WTC11 (cell line): ENCODE measurements around the gene METTL6. TPM values are rescaled to one million over a fixed set of nuclear protein-coding genes. Genes with fewer than 3 reads are reported as not detected.
"Not testable (repeated sequence)": the region's sequence is repeated elsewhere in the genome, so short reads cannot be mapped to it uniquely, and the experiment has no call there.

Source experiments
- ATAC-seq: fragments of 200-7000 bp; cut with Tn5 transposase; 2 replicates; pipeline ENCODE4 v1.10.0; 2021; ENCODE audit warnings: mild to moderate bottlenecking, moderate library complexity
- CTCF ChIA-PET: fragments of 300-600 bp; sonication (Branson Sonifier 250); formaldehyde crosslinking; loops from one replicate; lab custom pipeline; 2021; ENCODE audit warnings: antibody characterized with exemption; lab: Charles Lee
- POLR2A ChIA-PET: fragments of 350-600 bp; sonication (Branson Sonifier 250); formaldehyde crosslinking; loops from one replicate; lab custom pipeline; 2021; ENCODE audit warnings: antibody characterized with exemption; lab: Charles Lee
- DNase-seq: peaks from one replicate; pipeline ENCODE4 v3.0.0; 2021; ENCODE audit warnings: low spot score
- H3K27ac Mint-ChIP-seq: 2 replicates; pipeline ENCODE4 v1.8.0; 2021; ENCODE audit warnings: mixed read lengths
- H3K27me3 Mint-ChIP-seq: 2 replicates; pipeline ENCODE4 v1.8.0; 2021; ENCODE audit warnings: low read depth, mild to moderate bottlenecking, moderate library complexity, mixed read lengths
- H3K36me3 Mint-ChIP-seq: 2 replicates; pipeline ENCODE4 v1.8.0; 2021; ENCODE audit warnings: mixed read lengths
- H3K4me1 Mint-ChIP-seq: 2 replicates; pipeline ENCODE4 v1.8.0; 2022; ENCODE audit warnings: mixed read lengths
- H3K4me3 Mint-ChIP-seq: 2 replicates; pipeline ENCODE4 v1.8.0; 2021; ENCODE audit warnings: mild to moderate bottlenecking, moderate library complexity, mixed read lengths
- H3K9me3 Mint-ChIP-seq: 2 replicates; pipeline ENCODE4 v1.8.0; 2021; ENCODE audit warnings: mixed read lengths
- AFF4 ChIP-seq: sonication (generic); formaldehyde crosslinking; IDR thresholded peaks from 2 replicates; pipeline ENCODE4 v1.8.1; 2023; ENCODE audit warnings: mild to moderate bottlenecking, missing genetic modification reagents, borderline replicate concordance
- AR ChIP-seq: fragments of 250-450 bp; sonication (Bioruptor Pico); IDR thresholded peaks from 2 replicates; pipeline ENCODE4 v1.9.0; 2021; ENCODE audit warnings: mild to moderate bottlenecking
- ATF1 ChIP-seq: sonication (generic); formaldehyde crosslinking; IDR thresholded peaks from 2 replicates; pipeline ENCODE4 v1.8.1; 2023; ENCODE audit warnings: mild to moderate bottlenecking, moderate library complexity, missing genetic modification reagents
- CREM ChIP-seq: sonication (generic); formaldehyde crosslinking; IDR thresholded peaks from 2 replicates; pipeline ENCODE4 v1.8.1; 2022; ENCODE audit warnings: mild to moderate bottlenecking, missing genetic modification reagents, moderate library complexity
- HMGXB4 ChIP-seq: sonication (generic); formaldehyde crosslinking; IDR thresholded peaks from 2 replicates; pipeline ENCODE4 v1.8.1; 2023; ENCODE audit warnings: mild to moderate bottlenecking, moderate library complexity, missing genetic modification reagents
- IRF1 ChIP-seq: sonication (generic); formaldehyde crosslinking; IDR thresholded peaks from 2 replicates; pipeline ENCODE4 v1.8.0; 2023; ENCODE audit warnings: missing genetic modification reagents
- MYBL2 ChIP-seq: sonication (generic); formaldehyde crosslinking; IDR thresholded peaks from 2 replicates; pipeline ENCODE4 v1.8.1; 2023; ENCODE audit warnings: mild to moderate bottlenecking, moderate library complexity, missing genetic modification reagents
- OVOL2 ChIP-seq: fragments of 250-450 bp; sonication (Bioruptor Pico); IDR thresholded peaks from 2 replicates; pipeline ENCODE4 v1.9.0; 2021; ENCODE audit warnings: mild to moderate bottlenecking, borderline replicate concordance
- PRDM15 ChIP-seq: sonication (generic); formaldehyde crosslinking; IDR thresholded peaks from 2 replicates; pipeline ENCODE4 v1.8.0; 2022; ENCODE audit warnings: missing genetic modification reagents
- RORB ChIP-seq: fragments of 250-450 bp; sonication (Bioruptor Pico); IDR thresholded peaks from 2 replicates; pipeline ENCODE4 v1.9.0; 2021; ENCODE audit warnings: mild to moderate bottlenecking
- SMAD3 ChIP-seq: sonication (generic); formaldehyde crosslinking; IDR thresholded peaks from 2 replicates; pipeline ENCODE4 v1.8.0; 2022; ENCODE audit warnings: missing genetic modification reagents, mild to moderate bottlenecking, borderline replicate concordance
- SMAD4 ChIP-seq: sonication (generic); formaldehyde crosslinking; IDR thresholded peaks from 2 replicates; pipeline ENCODE4 v1.8.0; 2022; ENCODE audit warnings: mild to moderate bottlenecking, missing genetic modification reagents
- USF1 ChIP-seq: sonication (generic); formaldehyde crosslinking; IDR thresholded peaks from 2 replicates; pipeline ENCODE4 v1.8.0; 2022; ENCODE audit warnings: mild to moderate bottlenecking, missing genetic modification reagents
- USF2 ChIP-seq: sonication (generic); formaldehyde crosslinking; IDR thresholded peaks from 2 replicates; pipeline ENCODE4 v1.8.1; 2023; ENCODE audit warnings: mild to moderate bottlenecking, missing genetic modification reagents, moderate library complexity
- ZNF121 ChIP-seq: sonication (generic); formaldehyde crosslinking; IDR thresholded peaks from 2 replicates; pipeline ENCODE4 v1.8.0; 2023; ENCODE audit warnings: missing genetic modification reagents
- ZNF138 ChIP-seq: sonication (generic); formaldehyde crosslinking; conservative IDR thresholded peaks from 2 replicates; pipeline ENCODE4 v1.8.1; 2022; ENCODE audit warnings: mild to moderate bottlenecking, moderate library complexity, missing genetic modification reagents
- ZNF219 ChIP-seq: sonication (generic); formaldehyde crosslinking; IDR thresholded peaks from 2 replicates; pipeline ENCODE4 v1.8.0; 2023; ENCODE audit warnings: missing genetic modification reagents, mild to moderate bottlenecking, borderline replicate concordance
- ZNF281 ChIP-seq: sonication (generic); formaldehyde crosslinking; IDR thresholded peaks from 2 replicates; pipeline ENCODE4 v1.8.0; 2023; ENCODE audit warnings: mild to moderate bottlenecking, missing genetic modification reagents
- ZNF423 ChIP-seq: fragments of 250-450 bp; sonication (Bioruptor Pico); IDR thresholded peaks from 2 replicates; pipeline ENCODE4 v2.1.2; 2022; ENCODE audit warnings: mild to moderate bottlenecking, moderate library complexity
- total RNA-seq: library from RNA; stranded (reverse); gene quantifications from 3 replicates; pipeline ENCODE4 v1.2.3, GENCODE V29; 2021

METTL6 gene
- total RNA-seq, 1 experiment from 2014 or later = 13.7 TPM

GRCh38 chr3:15390460-15390859 is 36.9 kb downstream of the METTL6 start:
- peaks cover 37% of the 10 kb centered on the region for H3K9me3 Mint-ChIP-seq
- DNase-seq = no peak
- no peak overlapping the region; the same call in 1 of the 2 replicates for H3K27ac Mint-ChIP-seq
- H3K27me3 Mint-ChIP-seq = peaks cover 26% of the 10 kb centered on the region
- no peak for ATAC-seq
- H3K4me3 Mint-ChIP-seq = no peak overlapping the region
- ChIA-PET CTCF (interaction anchor here (1.1 kb wide), 1 partner anchor 15 kb away, joined by 3 read pairs; no protein-coding TSS in a partner anchor), POLR2A (no interaction called here)
- no peak for TF ChIP-seq ZNF219 (CRISPR knock-in tag)
- no peak for TF ChIP-seq CREM (CRISPR knock-in tag)
- TF ChIP-seq HMGXB4 (CRISPR knock-in tag) = no peak
- no peak for TF ChIP-seq ZNF138 (CRISPR knock-in tag)
- TF ChIP-seq ZNF121 (CRISPR knock-in tag) = no peak
- TF ChIP-seq MYBL2 (CRISPR knock-in tag) = no peak
- no peak for TF ChIP-seq PRDM15 (CRISPR knock-in tag)
- TF ChIP-seq ZNF281 = no peak
- no peak for TF ChIP-seq AR (CRISPR knock-in tag)
- no peak for TF ChIP-seq OVOL2 (CRISPR knock-in tag)
- no peak for TF ChIP-seq AFF4 (CRISPR knock-in tag)
- no peak for TF ChIP-seq ZNF423 (CRISPR knock-in tag)
- TF ChIP-seq USF1 (CRISPR knock-in tag) = no peak
- TF ChIP-seq USF2 = no peak
- no peak for TF ChIP-seq SMAD4 (CRISPR knock-in tag)
- TF ChIP-seq ATF1 = no peak
- no peak for TF ChIP-seq RORB (CRISPR knock-in tag)
- no peak for TF ChIP-seq SMAD3
- no peak for TF ChIP-seq IRF1 (CRISPR knock-in tag)
- no peaks in the 10 kb centered on the region for H3K4me1 Mint-ChIP-seq
- H3K36me3 Mint-ChIP-seq = peaks cover 10% of the 10 kb centered on the region

- ATAC-seq, POLR2A ChIA-PET, H3K27ac Mint-ChIP-seq, H3K36me3 Mint-ChIP-seq, H3K4me3 Mint-ChIP-seq, CTCF ChIA-PET, H3K4me1 Mint-ChIP-seq, DNase-seq: not testable (repeated sequence)
- H3K27me3 Mint-ChIP-seq = peaks cover 13% of the 10 kb centered on the region
- H3K9me3 Mint-ChIP-seq = peaks cover 27% of the 10 kb centered on the region
Measured at GRCh38 chr3:15388335-15388734, 39.0 kb downstream of the METTL6 start.
